GM18870 (cell line): ENCODE results near the gene DLGAP1.

Experiments used
- ATAC-seq: cut with Tn5 transposase; IDR thresholded peaks from one replicate; pipeline ENCODE4 v1.9.1; 2021; ENCODE audit warnings: moderate library complexity; ENCODE audit not compliant: unreplicated experiment

DLGAP1 gene

DNA sequence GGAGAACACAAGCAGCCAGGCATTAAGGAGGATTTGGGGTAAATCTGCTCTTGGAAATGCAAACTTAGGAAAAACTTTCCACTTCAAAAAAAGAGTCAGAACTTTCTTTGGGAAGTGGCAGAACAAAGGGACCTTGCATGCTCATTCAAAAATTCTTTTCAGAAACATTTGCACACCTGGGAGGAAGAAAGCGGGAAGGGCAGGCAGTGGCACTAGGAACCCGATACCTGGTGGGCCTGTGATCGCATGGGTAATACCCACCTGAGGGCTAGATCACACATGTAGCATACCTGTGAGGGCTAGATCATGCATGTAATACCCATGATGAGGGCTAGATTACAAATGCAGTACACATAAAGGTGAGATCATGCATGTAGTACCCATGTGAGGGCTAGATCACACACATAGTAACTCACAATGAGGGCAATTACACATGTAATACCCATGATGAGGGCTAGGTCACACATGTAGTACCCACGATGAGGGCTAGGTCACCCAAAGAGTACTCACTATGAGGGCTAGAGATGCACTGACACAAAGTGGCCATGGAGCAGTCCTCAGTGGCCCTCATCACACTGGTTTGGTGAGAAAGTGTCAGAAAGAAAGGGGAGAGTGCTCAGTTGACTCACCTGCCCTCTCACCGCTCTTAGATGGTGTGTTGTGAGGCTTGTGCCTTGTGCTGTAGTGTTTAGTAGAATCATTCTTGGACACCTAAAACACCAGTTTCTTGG is 212.5 kb downstream of the DLGAP1 start:
- ATAC-seq, result no peak

DNA sequence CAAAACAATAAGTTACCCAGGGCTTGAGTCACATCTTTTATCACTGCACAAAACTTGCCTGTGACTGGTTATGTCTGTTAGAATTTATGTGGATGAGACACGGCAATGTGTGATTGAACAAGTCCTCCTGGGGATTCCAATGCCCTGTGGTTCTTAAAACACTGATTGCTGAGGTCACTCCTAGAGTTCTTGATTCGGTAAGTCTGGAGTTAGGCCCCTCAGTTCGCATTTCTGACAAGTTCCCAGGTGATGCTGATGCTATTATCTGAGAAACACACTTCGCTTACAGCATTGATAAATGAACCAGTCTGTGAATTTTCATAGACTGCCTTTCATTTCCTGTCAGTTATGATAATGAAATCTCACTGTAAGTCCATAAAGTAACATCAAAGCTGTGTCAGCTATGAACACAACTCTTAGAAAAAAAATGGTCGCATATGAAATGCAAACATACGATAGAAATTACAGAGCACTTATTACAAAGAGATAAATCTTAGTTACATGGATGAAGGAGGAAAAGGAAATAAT is 214.0 kb downstream of the DLGAP1 start:
- no peak for ATAC-seq

DNA sequence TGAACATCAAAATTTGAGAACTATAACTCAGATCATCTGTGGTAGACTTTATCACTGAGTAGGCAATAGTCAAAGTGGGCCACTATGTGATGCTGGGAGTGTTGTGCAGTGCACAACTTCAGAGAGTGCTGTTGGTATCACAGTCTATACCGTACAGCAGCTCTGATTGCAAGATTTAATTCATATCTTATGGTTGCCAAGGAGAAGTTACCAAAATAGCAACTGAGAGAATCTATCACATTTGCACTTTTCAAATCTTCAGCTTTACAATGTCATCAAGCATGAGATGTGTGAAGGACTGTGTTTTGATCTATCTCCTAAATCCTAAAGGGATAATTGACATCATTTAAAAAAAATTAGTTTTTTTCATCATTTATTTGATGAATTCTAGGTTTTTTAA is 216.1 kb downstream of the DLGAP1 start:
- ATAC-seq, result no peak

GRCh38 chr18:4237664-4238041 is 217.5 kb downstream of the DLGAP1 start:
- ATAC-seq, result no peak

- no peak for ATAC-seq
Observed at GRCh38 chr18:4236940-4237663, 218.0 kb downstream of the DLGAP1 start.

DNA sequence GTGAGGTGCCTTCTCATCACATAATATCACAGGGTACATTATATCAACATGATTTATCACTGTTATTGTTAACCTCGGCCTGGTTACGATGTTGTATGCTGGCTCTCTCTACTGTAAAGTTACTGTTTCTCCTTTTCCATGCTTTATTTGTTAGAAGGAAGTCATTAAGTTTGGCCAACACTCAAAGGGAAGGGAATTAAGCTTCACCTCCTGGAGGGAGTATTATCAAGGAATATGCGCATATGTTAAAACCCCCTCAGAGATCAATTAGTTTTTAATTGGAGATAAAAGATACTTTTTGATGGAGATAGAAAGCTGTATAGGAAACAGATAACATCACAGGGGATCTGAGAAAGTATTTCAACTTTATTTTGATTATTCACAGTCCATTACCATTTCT is 221.6 kb downstream of the DLGAP1 start:
- no peak for ATAC-seq

DNA sequence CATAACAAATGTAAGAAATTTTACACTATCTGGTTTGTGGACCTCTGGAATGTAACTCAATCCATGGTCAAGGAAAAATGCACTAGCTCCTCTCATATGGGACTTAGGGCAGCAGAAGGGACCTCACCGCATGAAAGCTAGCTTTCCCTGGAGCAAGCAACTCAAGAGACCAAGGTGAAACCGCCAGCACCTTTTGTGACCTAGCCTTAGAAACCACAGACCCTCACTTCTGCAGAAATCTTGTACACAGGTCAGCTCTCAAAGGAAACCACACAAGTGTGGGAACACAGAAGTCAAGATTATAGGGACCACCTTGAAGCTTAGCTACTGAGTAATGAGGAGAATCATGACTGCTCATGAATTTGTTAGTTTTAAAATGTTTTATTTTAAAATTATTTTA is 222.5 kb downstream of the DLGAP1 start:
- ATAC-seq, result no peak

DNA sequence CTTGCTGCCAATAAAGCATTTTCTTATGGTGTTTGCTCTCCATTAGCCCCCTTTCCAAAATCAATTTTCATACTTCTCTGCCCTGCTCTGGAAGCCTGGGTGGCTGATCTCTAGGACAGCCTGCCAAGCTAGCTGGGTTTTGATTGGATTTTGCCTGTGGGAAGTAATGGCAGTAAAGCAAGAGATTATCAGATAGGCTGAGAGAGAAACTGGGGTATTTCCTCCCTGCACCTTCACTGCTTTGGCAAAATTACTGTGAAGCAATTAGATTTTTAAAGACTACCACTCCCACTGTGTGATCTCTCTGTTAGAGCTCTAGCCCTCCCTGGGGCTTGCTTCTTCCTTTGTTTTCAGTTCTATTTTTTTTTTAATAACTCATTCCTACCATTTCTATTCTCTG is 223.8 kb downstream of the DLGAP1 start:
- ATAC-seq, result no peak

GRCh38 chr18:4230450-4231168 is 224.5 kb downstream of the DLGAP1 start:
- no peak for ATAC-seq

- no peak for ATAC-seq
Observed at GRCh38 chr18:4224031-4224704, 230.9 kb downstream of the DLGAP1 start.

DNA sequence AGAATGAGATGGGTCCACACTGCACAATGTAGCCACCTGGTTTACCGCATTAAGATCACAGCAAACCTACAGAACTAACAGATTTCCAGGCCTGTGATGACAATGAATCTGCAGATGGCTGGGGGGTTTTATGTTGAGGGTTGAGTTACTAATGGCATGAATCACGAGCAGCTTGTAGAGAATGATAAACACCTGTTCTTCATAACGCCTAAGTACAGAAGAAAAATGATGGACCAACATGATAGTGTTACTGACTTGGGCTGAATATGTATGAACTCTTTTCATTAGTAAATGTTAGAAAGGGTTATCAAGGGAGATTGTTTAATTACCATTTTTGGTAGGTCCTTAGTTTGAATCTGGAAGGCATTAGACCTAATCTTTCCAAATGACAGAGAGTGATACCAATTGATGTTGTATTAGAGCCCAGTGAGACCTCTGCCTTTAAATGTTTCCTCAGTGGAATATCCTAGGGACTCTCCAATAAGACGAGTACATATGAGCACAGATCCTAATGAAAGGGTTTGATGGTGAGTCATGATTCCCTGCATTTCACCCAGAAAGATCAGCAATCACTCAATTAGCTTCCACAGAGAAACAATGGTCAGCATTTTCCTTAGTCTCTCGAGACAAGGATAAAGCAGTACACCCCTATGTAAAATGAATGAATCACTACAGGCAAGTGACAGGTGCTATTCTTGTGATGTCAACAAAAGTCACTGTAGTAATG is 243.8 kb downstream of the DLGAP1 start:
- no peak for ATAC-seq

- ATAC-seq, result no peak
Observed at GRCh38 chr18:4208366-4208765, 246.7 kb downstream of the DLGAP1 start.

DNA sequence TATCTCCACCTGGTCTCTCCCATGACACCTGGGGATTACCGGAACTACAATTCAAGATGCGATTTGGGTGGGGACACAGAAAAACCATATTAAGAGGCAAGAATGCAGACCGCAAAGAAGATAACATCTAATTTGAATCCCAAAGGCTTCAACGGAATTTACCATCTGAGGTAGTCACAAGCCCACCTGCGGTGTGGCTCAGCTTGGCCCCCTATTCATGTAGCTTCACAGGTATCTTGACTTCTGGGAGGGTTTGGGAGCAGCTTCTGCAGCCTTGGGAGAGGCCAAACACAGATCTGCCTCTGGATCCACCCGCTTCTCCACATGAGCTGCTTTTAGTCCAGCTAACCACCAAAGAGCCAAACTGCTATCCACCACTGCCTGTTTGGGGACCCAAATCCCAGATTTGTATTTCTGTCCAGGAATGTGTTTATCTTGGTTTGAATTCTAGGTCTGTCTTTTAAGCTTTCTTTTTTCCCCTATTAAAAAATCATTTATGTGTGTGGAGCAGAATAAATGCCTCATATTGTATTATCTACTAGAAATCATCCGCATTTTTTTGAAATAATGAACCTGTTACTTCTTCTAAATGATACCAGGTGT is 247.6 kb downstream of the DLGAP1 start:
- no peak for ATAC-seq

DNA sequence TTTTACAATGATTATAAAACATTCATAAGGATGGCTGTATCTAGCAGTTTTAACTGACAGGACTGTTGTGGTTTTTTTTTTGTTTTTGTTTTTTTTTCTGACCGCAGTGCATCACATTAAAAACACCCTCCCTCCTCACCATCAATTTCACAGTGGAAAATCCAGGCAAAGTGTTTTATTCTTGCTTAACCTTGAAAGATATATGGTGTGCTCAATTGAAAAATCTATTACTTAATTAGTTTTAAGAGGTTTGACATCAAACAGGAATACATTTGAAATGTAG is 250.7 kb downstream of the DLGAP1 start:
- no peak for ATAC-seq

DNA sequence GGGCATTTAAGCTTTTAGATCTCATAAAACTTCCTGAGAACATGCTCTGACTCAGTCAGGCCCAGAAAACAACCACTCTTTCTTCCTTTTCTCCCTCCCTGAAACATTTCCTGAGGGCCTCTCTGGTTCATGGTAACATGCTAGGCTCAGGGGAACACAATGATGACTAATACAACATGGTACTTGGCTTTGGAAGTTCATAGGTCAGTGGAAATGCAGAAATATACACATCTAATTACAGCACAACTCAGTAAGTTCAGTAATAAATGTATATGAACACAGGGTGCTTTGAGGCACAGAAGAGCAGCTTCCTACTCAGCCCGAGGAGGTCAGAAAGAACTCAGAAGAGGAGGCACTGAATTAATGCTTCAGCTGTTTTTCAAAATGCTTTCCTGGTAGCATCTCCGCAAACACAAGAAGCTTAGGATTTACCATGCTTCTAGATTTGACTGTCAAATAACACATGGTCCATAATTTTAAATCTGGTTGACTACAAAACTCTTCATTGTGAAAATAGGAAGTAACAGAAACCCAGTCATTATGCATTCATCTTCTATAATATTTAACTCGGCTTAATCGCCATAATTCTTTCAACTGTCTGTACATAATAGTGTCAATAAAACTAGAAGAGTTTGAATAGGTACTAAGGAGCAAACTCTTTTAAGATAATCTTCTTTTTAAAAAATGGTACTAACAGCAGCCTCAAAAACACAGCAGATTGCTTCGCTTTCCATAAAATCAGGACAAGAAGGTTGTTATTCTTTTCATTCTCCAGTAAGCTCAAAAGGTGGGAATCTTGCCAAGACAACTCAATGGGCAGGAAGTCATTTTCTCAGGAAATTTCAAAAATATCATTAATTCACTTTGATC is 251.3 kb downstream of the DLGAP1 start:
- no peak for ATAC-seq

GRCh38 chr18:4200399-4200798 is 254.7 kb downstream of the DLGAP1 start:
- no peak for ATAC-seq

GRCh38 chr18:4198956-4199355 is 256.2 kb downstream of the DLGAP1 start:
- ATAC-seq, result no peak

- no peak for ATAC-seq
Observed at GRCh38 chr18:4196351-4196750, 258.8 kb downstream of the DLGAP1 start.

- no peak for ATAC-seq
Observed at GRCh38 chr18:4193086-4193485, 262.0 kb downstream of the DLGAP1 start.
